Raji (cell line): ENCODE measurements around the gene RTCA.

Experiments used
- POLR2A ChIP-seq: IDR thresholded peaks from 2 replicates; pipeline ENCODE4 v1.6.1; 2011; ENCODE audit warnings: low read depth, low read length, control low read depth; ENCODE audit not compliant: insufficient read depth

Gene RTCA

DNA sequence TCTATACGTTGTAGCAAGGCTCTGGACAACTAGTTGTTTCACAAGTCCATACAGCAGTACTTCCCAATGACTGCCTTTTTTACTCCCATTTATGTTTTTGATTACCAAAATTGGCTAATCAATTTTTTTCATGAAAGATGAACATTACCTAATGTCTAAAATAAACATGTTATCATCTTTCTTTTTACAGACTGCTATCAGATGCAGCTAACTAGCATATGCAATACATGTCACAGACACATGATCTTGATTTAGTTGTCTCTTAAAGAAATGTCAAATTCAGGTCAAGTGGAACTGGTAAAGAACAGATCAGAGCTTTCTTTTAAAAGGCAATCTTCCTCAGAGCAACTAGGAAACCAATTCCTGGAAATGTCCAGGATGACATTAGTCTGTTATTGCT, 15.8 kb upstream of the RTCA start:
- no peak for TF ChIP-seq POLR2A

- TF ChIP-seq POLR2A = no peak
Measured at GRCh38 chr1:100250807-100251206, 15.2 kb upstream of the RTCA start.

DNA sequence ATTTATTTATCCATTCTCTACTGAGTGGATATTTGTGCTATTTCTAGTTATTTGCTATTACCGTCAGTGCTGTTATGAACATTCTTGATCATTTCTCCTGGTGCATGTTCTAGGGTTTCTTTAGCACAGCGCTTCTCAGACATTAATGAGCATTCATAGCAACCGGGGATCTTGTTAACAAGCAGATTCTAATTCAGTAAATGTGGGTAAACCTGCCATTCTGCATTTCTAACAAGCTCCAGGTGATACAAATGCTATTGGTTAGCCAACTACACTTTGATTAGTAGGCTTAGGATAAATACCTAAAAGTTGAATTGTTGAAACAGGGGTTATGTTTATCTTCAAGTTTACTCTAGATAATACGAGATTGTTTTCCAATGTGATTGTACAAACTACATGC, 13.1 kb upstream of the RTCA start:
- no peak for TF ChIP-seq POLR2A

DNA sequence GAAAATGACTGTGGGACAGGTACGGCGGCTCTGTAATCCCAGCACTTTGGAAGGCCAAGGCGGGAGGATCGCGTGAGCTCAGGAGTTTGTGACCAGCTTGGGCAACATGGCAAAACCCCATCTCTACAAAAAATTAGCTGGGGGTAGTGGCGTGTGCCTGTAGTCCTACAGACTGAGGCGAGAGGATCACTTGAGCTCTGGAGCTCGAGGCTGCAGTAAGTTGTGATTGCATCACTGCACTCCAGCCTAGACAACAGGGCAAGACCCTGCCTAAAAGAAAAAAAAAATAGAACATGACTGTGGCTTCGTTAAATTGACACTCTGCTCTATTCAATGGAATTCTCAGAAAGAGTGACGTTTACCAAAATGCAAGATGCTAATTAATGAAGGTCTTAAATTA, 12.5 kb upstream of the RTCA start:
- TF ChIP-seq POLR2A = no peak

DNA sequence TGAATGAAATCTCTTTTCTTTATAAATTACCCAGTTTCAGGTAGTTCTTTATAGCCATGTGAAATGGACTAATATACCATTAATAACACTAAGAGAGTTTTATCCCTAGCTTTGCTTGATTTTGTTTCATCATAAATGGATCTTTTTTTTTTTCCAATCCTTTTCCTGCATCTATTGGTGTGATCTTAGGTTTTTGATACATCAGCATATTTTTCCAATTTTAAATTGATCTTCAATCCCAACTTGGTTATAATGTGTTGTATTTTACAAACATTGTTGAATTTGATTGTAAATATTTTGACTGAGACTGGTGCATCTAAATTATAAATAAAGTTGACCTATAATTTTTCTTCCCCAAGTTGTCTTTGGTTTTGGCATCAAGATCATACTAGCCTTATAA, 4.3 kb upstream of the RTCA start:
- no peak for TF ChIP-seq POLR2A

GRCh38 chr1:100265562-100265930, 470 bp upstream of the RTCA start:
- no peak for TF ChIP-seq POLR2A

- TF ChIP-seq POLR2A = no peak
Measured at GRCh38 chr1:100266741-100267140, 725 bp downstream of the RTCA start.

DNA sequence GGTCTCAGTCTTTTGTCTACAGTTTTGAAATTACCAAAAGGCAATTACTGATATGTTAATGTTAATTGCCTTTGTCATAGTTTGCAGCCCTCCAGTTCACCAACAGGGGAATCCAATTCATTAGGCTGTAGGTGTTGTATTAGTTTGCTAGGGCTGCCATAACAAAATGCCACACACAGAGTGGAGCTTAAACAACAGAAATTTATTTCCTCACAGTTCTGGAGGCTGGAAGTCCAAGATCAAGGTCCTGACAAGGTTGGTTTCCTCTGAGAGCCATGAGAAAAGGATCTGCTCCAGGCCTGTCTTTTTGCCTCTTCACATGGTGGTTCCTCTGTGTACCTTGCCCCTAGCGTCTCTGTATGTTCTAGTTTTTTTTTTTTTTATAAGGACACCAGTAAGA, 1.3 kb downstream of the RTCA start:
- TF ChIP-seq POLR2A = no peak

- TF ChIP-seq POLR2A = no peak
Measured at GRCh38 chr1:100268202-100268601, 2.2 kb downstream of the RTCA start.

DNA sequence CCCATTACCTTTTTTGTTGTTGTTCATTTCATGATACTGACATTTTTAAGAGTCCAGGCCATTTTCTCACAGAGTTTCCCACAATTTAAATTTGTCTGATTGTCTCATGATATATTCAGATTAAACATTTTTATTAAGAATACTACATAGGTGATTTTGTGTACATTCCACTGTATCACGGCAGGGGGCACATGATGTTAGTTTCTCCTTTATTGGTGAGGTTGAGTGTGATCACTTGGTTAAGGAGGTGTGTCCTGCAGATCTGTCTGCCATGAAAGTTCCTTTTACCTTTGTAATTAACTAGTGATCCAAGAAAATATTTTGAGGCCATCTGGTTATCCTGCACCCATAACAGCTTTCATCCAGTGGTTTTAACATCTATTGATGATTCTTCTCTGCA, 11.8 kb downstream of the RTCA start:
- no peak for TF ChIP-seq POLR2A

DNA sequence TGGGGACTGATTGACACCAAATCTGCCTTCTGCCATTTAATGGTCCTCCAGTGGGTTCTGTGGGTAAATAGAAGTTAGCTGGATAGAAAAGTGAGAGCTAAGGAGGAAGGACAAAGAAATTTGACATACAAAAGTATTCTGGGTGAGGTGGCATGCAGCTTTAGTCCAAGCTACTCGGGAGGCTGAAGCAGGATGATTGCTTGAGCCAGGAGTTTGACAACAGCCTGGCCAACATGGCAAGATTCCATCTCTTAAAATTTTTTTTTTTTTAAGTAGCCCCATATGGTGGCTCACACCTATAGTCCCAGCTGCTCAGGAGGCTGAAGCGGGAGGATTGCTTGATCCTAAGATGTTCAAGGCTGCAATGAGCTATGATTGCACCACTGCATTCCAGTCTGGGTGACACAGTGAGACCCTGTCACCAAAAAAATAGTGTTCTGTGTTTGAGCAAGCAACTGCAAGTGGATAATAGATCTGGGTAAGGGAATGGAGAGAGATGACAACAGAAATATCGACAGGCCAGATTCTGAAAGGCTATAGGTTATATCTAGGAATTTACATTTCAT, 13.4 kb downstream of the RTCA start:
- TF ChIP-seq POLR2A = no peak

GRCh38 chr1:100279954-100280682, 14.1 kb downstream of the RTCA start:
- TF ChIP-seq POLR2A = no peak

DNA sequence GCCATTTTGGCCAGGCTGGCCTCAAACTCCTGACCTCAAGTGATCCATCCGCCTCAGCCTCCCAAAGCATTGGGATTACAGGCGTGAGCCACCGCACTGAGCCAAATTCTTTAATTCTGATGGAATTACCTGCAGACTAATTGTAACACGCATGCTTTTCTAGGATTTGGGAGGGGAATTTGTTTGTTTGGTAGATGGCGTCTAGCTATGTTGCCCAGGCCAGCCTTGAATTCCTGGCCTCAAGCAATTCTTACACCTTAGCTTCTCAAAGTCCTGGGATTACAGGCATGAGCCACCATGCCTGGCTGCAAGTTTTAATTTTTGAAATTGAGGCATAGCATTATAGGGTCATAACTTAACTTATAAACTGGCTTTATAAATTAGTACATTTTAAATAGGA, 18.6 kb downstream of the RTCA start:
- TF ChIP-seq POLR2A = no peak

GRCh38 chr1:100287162-100287561, 21.1 kb downstream of the RTCA start:
- TF ChIP-seq POLR2A = no peak

DNA sequence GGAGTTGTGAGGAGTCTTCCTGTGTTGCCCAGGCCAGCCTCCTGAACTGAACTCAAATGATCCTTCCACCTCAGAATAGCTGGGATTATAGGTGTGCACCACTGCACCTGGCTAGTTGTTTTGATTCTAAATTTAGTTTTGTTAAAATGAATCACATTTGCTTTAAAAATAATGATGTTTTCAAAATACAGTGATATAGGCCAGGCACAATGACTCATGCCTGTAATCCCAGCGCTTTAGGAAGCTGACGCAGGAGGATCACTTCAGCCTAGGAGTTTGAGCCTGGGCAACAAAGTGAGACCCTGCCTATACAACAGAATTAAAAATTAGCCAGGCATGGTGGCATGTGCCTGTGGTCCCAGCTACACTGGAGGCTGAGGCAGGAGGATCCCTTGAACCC, 24.3 kb downstream of the RTCA start:
- TF ChIP-seq POLR2A = no peak

GRCh38 chr1:100292711-100293110, 26.7 kb downstream of the RTCA start:
- no peak for TF ChIP-seq POLR2A

GRCh38 chr1:100296140-100296539, 30.1 kb downstream of the RTCA start:
- no peak for TF ChIP-seq POLR2A
